ENCODE data around the gene RFX1. TPM values are rescaled to one million over a fixed set of nuclear protein-coding genes. Genes with fewer than 3 reads are reported as not detected.

The RFX1 gene
- total RNA-seq, 2 donors from 2014 or later = 17.1 to 24.3 TPM

DNA sequence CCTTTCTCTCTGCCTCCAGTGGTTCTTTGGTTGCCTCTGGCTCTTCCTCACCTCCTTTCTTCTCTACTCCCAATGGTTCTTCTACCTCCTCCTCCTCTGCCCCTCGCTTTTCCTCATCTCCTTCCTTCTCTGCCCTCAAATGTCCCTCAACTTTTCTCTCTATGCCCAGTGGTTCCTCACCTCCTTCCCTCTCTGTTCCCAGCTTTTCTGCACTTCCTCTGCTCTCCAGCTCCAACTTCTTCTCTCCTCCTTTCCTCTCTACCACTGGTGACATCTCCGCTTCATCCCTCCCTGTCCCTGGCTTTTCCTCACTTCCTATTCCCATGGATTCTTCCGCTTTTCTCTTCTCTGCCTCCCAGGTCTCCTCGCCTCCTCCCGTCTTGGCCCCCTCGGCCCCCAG lies 48.0 kb upstream of the RFX1 start:
- Mint-ChIP-seq H3K4me1 (no peaks in the 10 kb centered on the region), H3K4me3 (no peak overlapping the region), H3K27ac (no peak overlapping the region), H3K27me3 (ENCODE audit: insufficient read depth) (peaks cover 43% of the 10 kb centered on the region), H3K36me3 (ENCODE audit: low read depth) (peaks cover 21% of the 10 kb centered on the region), H3K9me3 (no peaks in the 10 kb centered on the region)
- Histone ChIP-seq H3K9ac (ENCODE audit: extremely low read depth, low read length, poor library complexity, severe bottlenecking) (no peak overlapping the region), H3K27ac (ENCODE audit: low read depth, low read length) (no peak overlapping the region), H3K27me3 (ENCODE audit: control insufficient read depth, insufficient read depth, low read length, poor library complexity, severe bottlenecking) (peaks cover 29% of the 10 kb centered on the region), H3K36me3 (ENCODE audit: control insufficient read depth, insufficient read depth, low read length) (peaks cover 2% of the 10 kb centered on the region), H3K4me1 (ENCODE audit: control insufficient read depth, insufficient read depth, low read length) (no peaks in the 10 kb centered on the region), H3K9me3 (ENCODE audit: control insufficient read depth, low read length) (no peaks in the 10 kb centered on the region), H3K4me3 (ENCODE audit: low read length) (no peak overlapping the region)
- no peak for DNase-seq
- TF ChIP-seq CTCF (conservative IDR thresholded peaks at IDR 0.05) = no peak
- WGBS, 2 experiments (ENCODE audit: insufficient coverage in 1 of 2, insufficient read length in 1 of 2) = 87 to 100% methylated on average over 3 to 6 of the region's 6 CpGs

- DNase-seq = no peak
- Histone ChIP-seq H3K4me1 (ENCODE audit: control insufficient read depth, insufficient read depth, low read length) (no peaks in the 10 kb centered on the region), H3K4me3 (ENCODE audit: low read length) (no peak overlapping the region), H3K27ac (ENCODE audit: low read depth, low read length) (no peak overlapping the region), H3K36me3 (ENCODE audit: control insufficient read depth, insufficient read depth, low read length) (peaks cover 8% of the 10 kb centered on the region), H3K27me3 (ENCODE audit: control insufficient read depth, insufficient read depth, low read length, poor library complexity, severe bottlenecking) (peaks cover 23% of the 10 kb centered on the region), H3K9me3 (ENCODE audit: control insufficient read depth, low read length) (no peaks in the 10 kb centered on the region), H3K9ac (ENCODE audit: extremely low read depth, low read length, poor library complexity, severe bottlenecking) (no peak overlapping the region)
- WGBS, 2 experiments (ENCODE audit: insufficient coverage in 1 of 2, insufficient read length in 1 of 2) = 90 to 93% methylated on average over 2 to 11 of the region's 11 CpGs
- TF ChIP-seq CTCF (conservative IDR thresholded peaks at IDR 0.05) = no peak
- no peaks in the 10 kb centered on the region for H3K4me1 Mint-ChIP-seq
- H3K36me3 Mint-ChIP-seq (ENCODE audit: low read depth) = peaks cover 24% of the 10 kb centered on the region
- peaks cover 37% of the 10 kb centered on the region for H3K27me3 Mint-ChIP-seq (ENCODE audit: insufficient read depth)
- no peak overlapping the region for H3K27ac Mint-ChIP-seq
- peaks cover 1% of the 10 kb centered on the region for H3K9me3 Mint-ChIP-seq
- H3K4me3 Mint-ChIP-seq = no peak overlapping the region
Observed at GRCh38 chr19:14053500-14053899, 47.4 kb upstream of the RFX1 start.

GRCh38 chr19:14053032-14053431 lies 46.9 kb upstream of the RFX1 start:
- H3K9me3 Mint-ChIP-seq = peaks cover 5% of the 10 kb centered on the region
- H3K4me3 ChIP-seq (ENCODE audit: low read length) = no peak overlapping the region
- H3K4me3 Mint-ChIP-seq = no peak overlapping the region
- 96% methylated on average over 3 of the region's 3 CpGs for WGBS, 2 experiments (ENCODE audit: insufficient coverage in 1 of 2, insufficient read length in 1 of 2)
- peaks cover 8% of the 10 kb centered on the region for H3K36me3 ChIP-seq (ENCODE audit: control insufficient read depth, insufficient read depth, low read length)
- no peaks in the 10 kb centered on the region for H3K4me1 ChIP-seq (ENCODE audit: control insufficient read depth, insufficient read depth, low read length)
- H3K27ac ChIP-seq (ENCODE audit: low read depth, low read length) = no peak overlapping the region
- DNase-seq = no peak
- peaks cover 33% of the 10 kb centered on the region for H3K27me3 Mint-ChIP-seq (ENCODE audit: insufficient read depth)
- no peak for TF ChIP-seq CTCF (conservative IDR thresholded peaks at IDR 0.05)
- no peak overlapping the region for H3K9ac ChIP-seq (ENCODE audit: extremely low read depth, low read length, poor library complexity, severe bottlenecking)
- no peaks in the 10 kb centered on the region for H3K9me3 ChIP-seq (ENCODE audit: control insufficient read depth, low read length)
- peaks cover 28% of the 10 kb centered on the region for H3K36me3 Mint-ChIP-seq (ENCODE audit: low read depth)
- H3K4me1 Mint-ChIP-seq = no peaks in the 10 kb centered on the region
- H3K27ac Mint-ChIP-seq = no peak overlapping the region
- peaks cover 18% of the 10 kb centered on the region for H3K27me3 ChIP-seq (ENCODE audit: control insufficient read depth, insufficient read depth, low read length, poor library complexity, severe bottlenecking)

Data from endodermal cell (in vitro differentiated cells).